Upper lobe of left lung (tissue), 6 donors: ENCODE results near the gene RNF114. TPM values are rescaled to one million over a fixed set of nuclear protein-coding genes. Genes with fewer than 3 reads are reported as not detected.

Experiments
- ATAC-seq, 2 donors: fragments of 200-7000 bp; cut with Tn5 transposase; one replicate each; pipeline ENCODE4 v1.9.1; 2022; ENCODE audit warnings: mild to moderate bottlenecking in 2 of 2, moderate library complexity in 2 of 2; ENCODE audit not compliant: low FRiP score in 2 of 2
- DNase-seq, 2 donors: peaks; one replicate each; pipeline ENCODE4 v3.0.0-alpha.2; 2019 to 2020
- H3K27ac ChIP-seq, 4 donors: fragments of 200-600 bp; sonication (generic); one replicate each; pipeline ENCODE4 v1.5.1; 2016 to 2019
- H3K27me3 ChIP-seq, 4 donors: fragments of 200-600 bp; sonication (generic); one replicate each; pipeline ENCODE4 v1.5.1; 2017 to 2019
- H3K36me3 ChIP-seq, 4 donors: fragments of 200-600 bp; sonication (generic); one replicate each; pipeline ENCODE4 v1.5.1; 2016 to 2019
- H3K4me1 ChIP-seq, 4 donors: fragments of 200-600 bp; sonication (generic); one replicate each; pipeline ENCODE4 v1.5.1; 2018 to 2019
- H3K4me3 ChIP-seq, 4 donors: fragments of 200-600 bp; sonication (generic); one replicate each; pipeline ENCODE4 v1.5.1; 2017 to 2019; ENCODE audit warnings: mild to moderate bottlenecking in 2 of 4, moderate library complexity in 1 of 4
- H3K9me3 ChIP-seq, 4 donors: fragments of 200-600 bp; sonication (generic); one replicate each; pipeline ENCODE4 v1.5.1; 2018 to 2019
- EP300 ChIP-seq, 4 donors: sonication (generic); formaldehyde crosslinking; IDR thresholded peaks; one replicate each; pipeline ENCODE4 v1.5.1; 2017; ENCODE audit warnings: antibody characterized with exemption in 4 of 4, control low read depth in 2 of 4
- POLR2A ChIP-seq, 4 donors: fragments of 450-650 bp; IDR thresholded peaks; one replicate each; pipeline ENCODE4 v1.5.1; 2016 to 2017; ENCODE audit warnings: antibody characterized with exemption in 4 of 4, mild to moderate bottlenecking in 2 of 4
- POLR2AphosphoS5 ChIP-seq, 2 donors: sonication (generic); formaldehyde crosslinking; IDR thresholded peaks; one replicate each; pipeline ENCODE4 v1.5.1; 2017; ENCODE audit warnings: antibody characterized with exemption in 2 of 2
- WGBS, 2 donors: methylation state at CpG; one replicate each; pipeline ENCODE4 v1.1.5; 2017 to 2018; 5-methylcytosine and 5-hydroxymethylcytosine counted together
- total RNA-seq, 6 donors: library from RNA; depleted of rRNA in 4 of 6; stranded (reverse); fragments of >200 nt in 4 of 6; gene quantifications; one replicate each; pipeline versions ENCODE4 v1.1.0 to v1.2.1, GENCODE V29; 2016 to 2021
- TF ChIP-seq, protein P1 (sequence below), 6 experiments: fragments of 450-650 bp in 4 of 6; fragments of 200-600 bp in 2 of 6; sonication (generic) in 2 of 6; IDR thresholded peaks; one replicate each; pipeline ENCODE4 v1.5.1; 2016 to 2019; ENCODE audit warnings: antibody characterized with exemption in 6 of 6
- donor health status: DM: no; HTN: no; CAD: no; lungs with moderate emphysema.
- donor health status: DM: no; HTN: yes; CAD: no; lungs with severe emphysema.

RNF114 gene
- total RNA-seq, 6 donors from 2014 or later = 72.4 to 248 (median 173) TPM

DNA sequence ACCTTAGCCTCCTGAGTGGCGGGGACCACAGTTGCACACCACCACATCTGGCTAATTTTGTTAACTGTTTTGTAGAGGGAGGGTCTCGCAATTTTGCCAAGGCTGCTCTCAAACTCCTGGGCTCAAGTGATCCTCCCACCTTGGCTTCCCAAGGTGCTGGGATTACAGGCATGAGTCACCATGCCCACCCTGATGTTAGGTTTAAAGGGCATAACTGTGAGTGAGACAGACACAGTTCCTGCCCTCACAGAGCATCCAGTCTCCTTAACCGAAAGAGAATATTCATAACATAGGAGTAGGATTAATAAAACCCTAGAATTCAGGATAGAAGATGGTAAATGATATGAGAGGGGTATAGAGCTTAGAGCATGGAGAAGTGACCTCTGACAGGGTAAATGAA is 17.8 kb upstream of the RNF114 start:
- Histone ChIP-seq H3K4me1 (peaks cover 12 to 25% (median 19%) of the 10 kb centered on the region in 4 donors), H3K27me3 (no peaks in the 10 kb centered on the region), H3K4me3 (no peak overlapping the region), H3K9me3 (no peaks in the 10 kb centered on the region), H3K27ac (no peak overlapping the region), H3K36me3 (no peaks in the 10 kb centered on the region)
- WGBS, 2 donors = 83 to 89% methylated on average over 3 of the region's 3 CpGs
- no peak for DNase-seq
- TF ChIP-seq EP300 (IDR thresholded peaks at IDR 0.05) (no peak), POLR2A (IDR thresholded peaks at IDR 0.05) (no peak)
- no peak for ATAC-seq

DNA sequence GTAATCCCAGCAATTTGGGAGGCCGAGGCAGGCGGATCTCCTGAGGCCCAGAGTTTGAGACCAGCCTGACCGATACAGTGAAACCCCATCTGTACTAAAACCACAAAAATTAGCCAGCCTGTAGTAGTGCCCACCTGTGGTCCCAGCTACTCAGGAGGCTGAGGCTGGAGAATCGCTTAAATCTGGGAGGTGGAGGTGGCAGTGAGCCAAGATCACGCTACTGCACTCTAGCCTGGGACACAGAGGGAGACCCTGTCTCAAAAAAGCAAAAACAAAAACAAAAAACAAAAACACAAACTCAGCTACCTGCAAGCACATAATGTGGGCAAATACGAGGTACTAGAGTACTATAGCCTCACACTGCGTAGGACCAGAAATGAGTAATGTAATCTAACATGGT is 17.2 kb upstream of the RNF114 start:
- Histone ChIP-seq H3K36me3 (no peaks in the 10 kb centered on the region), H3K9me3 (no peaks in the 10 kb centered on the region), H3K4me3 (no peak overlapping the region), H3K4me1 (peaks cover 7 to 19% (median 14%) of the 10 kb centered on the region in 4 donors), H3K27me3 (no peaks in the 10 kb centered on the region), H3K27ac (no peak overlapping the region)
- TF ChIP-seq POLR2A (IDR thresholded peaks at IDR 0.05) (no peak), POLR2AphosphoS5 (IDR thresholded peaks at IDR 0.05) (no peak)
- ATAC-seq (no peak), DNase-seq (no peak)
- 55 to 69% methylated on average over 7 of the region's 7 CpGs for WGBS, 2 donors

DNA sequence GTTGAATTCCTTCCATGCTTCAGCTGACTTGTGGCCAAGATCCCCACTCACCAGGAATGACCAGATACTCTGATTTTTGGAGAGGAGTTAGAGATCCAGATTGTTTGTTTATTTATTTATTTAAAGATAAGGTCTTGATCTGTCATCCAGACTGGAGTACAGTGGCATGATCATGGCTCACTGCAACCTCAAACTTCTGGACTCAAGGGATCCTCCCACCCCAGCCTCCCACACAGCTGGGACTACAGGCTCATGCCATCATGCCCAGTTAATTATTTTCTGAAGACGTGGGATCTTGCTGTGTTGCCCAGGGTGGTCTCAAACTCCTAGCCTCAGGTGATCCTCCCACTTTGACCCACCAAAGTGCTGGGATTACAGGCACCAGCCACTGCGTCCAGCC is 16.7 kb upstream of the RNF114 start:
- DNase-seq (no peak), ATAC-seq (no peak)
- Histone ChIP-seq H3K9me3 (no peaks in the 10 kb centered on the region), H3K27ac (no peak overlapping the region), H3K27me3 (no peaks in the 10 kb centered on the region), H3K36me3 (no peaks in the 10 kb centered on the region), H3K4me3 (no peak overlapping the region), H3K4me1 (peaks cover 2 to 15% (median 9%) of the 10 kb centered on the region in 4 donors)
- TF ChIP-seq POLR2A (IDR thresholded peaks at IDR 0.05) (no peak), POLR2AphosphoS5 (IDR thresholded peaks at IDR 0.05) (no peak), EP300 (IDR thresholded peaks at IDR 0.05) (no peak)
- TF ChIP-seq, protein P1, sequence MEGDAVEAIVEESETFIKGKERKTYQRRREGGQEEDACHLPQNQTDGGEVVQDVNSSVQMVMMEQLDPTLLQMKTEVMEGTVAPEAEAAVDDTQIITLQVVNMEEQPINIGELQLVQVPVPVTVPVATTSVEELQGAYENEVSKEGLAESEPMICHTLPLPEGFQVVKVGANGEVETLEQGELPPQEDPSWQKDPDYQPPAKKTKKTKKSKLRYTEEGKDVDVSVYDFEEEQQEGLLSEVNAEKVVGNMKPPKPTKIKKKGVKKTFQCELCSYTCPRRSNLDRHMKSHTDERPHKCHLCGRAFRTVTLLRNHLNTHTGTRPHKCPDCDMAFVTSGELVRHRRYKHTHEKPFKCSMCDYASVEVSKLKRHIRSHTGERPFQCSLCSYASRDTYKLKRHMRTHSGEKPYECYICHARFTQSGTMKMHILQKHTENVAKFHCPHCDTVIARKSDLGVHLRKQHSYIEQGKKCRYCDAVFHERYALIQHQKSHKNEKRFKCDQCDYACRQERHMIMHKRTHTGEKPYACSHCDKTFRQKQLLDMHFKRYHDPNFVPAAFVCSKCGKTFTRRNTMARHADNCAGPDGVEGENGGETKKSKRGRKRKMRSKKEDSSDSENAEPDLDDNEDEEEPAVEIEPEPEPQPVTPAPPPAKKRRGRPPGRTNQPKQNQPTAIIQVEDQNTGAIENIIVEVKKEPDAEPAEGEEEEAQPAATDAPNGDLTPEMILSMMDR (IDR thresholded peaks at IDR 0.05) = no peak
- 89 to 95% methylated on average over 2 of the region's 2 CpGs for WGBS, 2 donors

DNA sequence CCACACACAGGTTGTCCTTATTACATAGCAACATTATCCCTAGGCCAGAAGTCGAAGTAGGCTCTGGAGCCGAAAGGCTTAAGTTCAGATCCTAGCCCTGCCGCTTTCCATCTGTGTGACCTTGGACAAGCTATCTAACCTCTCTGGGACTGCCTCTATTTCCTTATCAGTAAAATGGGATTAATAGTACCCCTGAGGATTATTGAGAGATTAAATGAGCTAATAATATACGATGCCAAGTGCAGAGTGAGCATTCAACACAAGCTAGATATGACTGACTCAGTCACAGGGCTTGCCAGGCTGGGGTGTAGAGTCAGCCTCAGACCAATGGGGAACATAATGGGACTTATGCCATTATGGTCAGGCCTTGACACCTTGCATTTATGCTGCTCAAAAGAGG is 11.9 kb upstream of the RNF114 start:
- no peaks in the 10 kb centered on the region for H3K36me3 ChIP-seq
- no peak for ATAC-seq
- no peak overlapping the region for H3K27ac ChIP-seq
- H3K4me1 ChIP-seq = peaks cover 0 to 12% (median 5%) of the 10 kb centered on the region in 4 donors
- whole genome bisulfite sequencing, 2 donors = 86 to 98% methylated on average over 4 of the region's 4 CpGs
- no peak overlapping the region for H3K4me3 ChIP-seq
- H3K9me3 ChIP-seq = no peaks in the 10 kb centered on the region
- no peak for TF ChIP-seq EP300 (IDR thresholded peaks at IDR 0.05)
- no peak for TF ChIP-seq POLR2AphosphoS5 (IDR thresholded peaks at IDR 0.05)
- TF ChIP-seq, protein P1 (IDR thresholded peaks at IDR 0.05) = no peak
- TF ChIP-seq POLR2A (IDR thresholded peaks at IDR 0.05) = no peak
- DNase-seq = no peak
- H3K27me3 ChIP-seq = no peaks in the 10 kb centered on the region

DNA sequence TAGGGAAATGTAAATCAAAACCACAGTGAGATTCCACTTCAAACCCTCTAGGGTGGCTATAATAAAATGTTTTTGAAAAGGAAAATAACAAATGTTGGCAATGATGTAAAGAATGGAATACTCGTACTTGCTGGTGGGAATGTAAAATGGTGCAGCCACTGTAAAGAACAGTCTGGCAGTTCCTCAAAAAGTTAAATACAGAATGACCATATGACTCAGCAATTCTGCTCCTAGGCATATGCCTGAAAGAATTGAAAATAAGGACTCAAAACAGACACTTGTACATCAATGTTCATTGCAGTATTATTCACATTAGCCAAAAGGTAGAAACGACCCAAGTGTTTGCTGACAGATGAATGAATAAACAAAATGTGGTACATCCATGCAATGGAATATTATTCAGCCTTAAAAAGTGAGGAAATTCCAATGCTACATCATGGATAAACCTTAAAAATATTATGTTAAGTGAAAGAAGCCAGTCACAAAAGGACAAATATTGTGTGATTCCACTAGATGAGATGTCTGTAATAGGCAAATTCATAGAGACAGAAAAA is 10.2 kb upstream of the RNF114 start:
- Histone ChIP-seq H3K4me1 (peaks cover 0 to 13% (median 5%) of the 10 kb centered on the region in 4 donors), H3K27ac (no peak overlapping the region), H3K9me3 (no peaks in the 10 kb centered on the region), H3K36me3 (no peaks in the 10 kb centered on the region), H3K27me3 (no peaks in the 10 kb centered on the region), H3K4me3 (no peak overlapping the region)
- WGBS, 2 donors = 69% methylated on average over 2 of the region's 2 CpGs
- TF ChIP-seq EP300 (IDR thresholded peaks at IDR 0.05) = no peak
- no peak for TF ChIP-seq POLR2AphosphoS5 (IDR thresholded peaks at IDR 0.05)
- no peak for TF ChIP-seq POLR2A (IDR thresholded peaks at IDR 0.05)
- TF ChIP-seq, protein P1 (IDR thresholded peaks at IDR 0.05) = no peak
- ATAC-seq (no peak), DNase-seq (no peak)
